Suprapubic skin (tissue), 3 donors: ENCODE measurements around the gene ANKRD12.

Experiments
- CTCF ChIP-seq, 2 donors: fragments of 200-600 bp in 1 of 2; fragments of 450-650 bp in 1 of 2; sonication (generic) in 1 of 2; IDR thresholded peaks; one replicate each; pipeline ENCODE4 v1.5.1; 2016 to 2019; ENCODE audit warnings: antibody characterized with exemption in 2 of 2, mild to moderate bottlenecking in 1 of 2, moderate library complexity in 1 of 2
- EP300 ChIP-seq: sonication (generic); formaldehyde crosslinking; IDR thresholded peaks from one replicate; pipeline ENCODE4 v1.6.1; 2017; ENCODE audit warnings: antibody characterized with exemption
- POLR2A ChIP-seq, 2 donors: fragments of 450-650 bp; IDR thresholded peaks; one replicate each; pipeline ENCODE4 v1.6.1; 2017; ENCODE audit warnings: antibody characterized with exemption in 2 of 2, mild to moderate bottlenecking in 2 of 2, moderate library complexity in 2 of 2

GRCh38 chr18:9175115-9175514 lies 38.5 kb downstream of the ANKRD12 start:
- no peak for TF ChIP-seq CTCF (IDR thresholded peaks at IDR 0.05)
- no peak for TF ChIP-seq POLR2A (IDR thresholded peaks at IDR 0.05)
- TF ChIP-seq EP300: no peak
